Ectodermal cell (in vitro differentiated cells): Measurements from ENCODE around the gene MTF2.
"Not testable (repeated sequence)": the region's sequence is repeated elsewhere in the genome, so short reads cannot be mapped to it uniquely, and the experiment has no call there.

Experiments used
- H3K27ac ChIP-seq: 2 replicates; pipeline ENCODE4 v1.7.0; 2013; ENCODE audit warnings: mild to moderate bottlenecking, low read depth, low read length; ENCODE audit not compliant: insufficient read depth, poor library complexity, severe bottlenecking
- H3K27me3 ChIP-seq: 2 replicates; pipeline ENCODE4 v1.7.0; 2013; ENCODE audit warnings: mild to moderate bottlenecking, low read length; ENCODE audit not compliant: insufficient read depth, control insufficient read depth, poor library complexity, severe bottlenecking
- H3K36me3 ChIP-seq: one replicate; pipeline ENCODE4 v1.7.0; 2013; ENCODE audit warnings: low read length; ENCODE audit not compliant: control insufficient read depth, insufficient read depth
- H3K4me1 ChIP-seq: one replicate; pipeline ENCODE4 v1.7.0; 2013; ENCODE audit warnings: low read length; ENCODE audit not compliant: control insufficient read depth, insufficient read depth
- H3K4me3 ChIP-seq: 2 replicates; pipeline ENCODE4 v1.7.0; 2013; ENCODE audit warnings: low read depth, low read length, control low read depth; ENCODE audit not compliant: insufficient read depth
- H3K9me3 ChIP-seq: 2 replicates; pipeline ENCODE4 v1.7.0; 2013; ENCODE audit warnings: mild to moderate bottlenecking, low read length, moderate library complexity; ENCODE audit not compliant: control insufficient read depth
- WGBS, 2 experiments: methylation state at CpG; one replicate each; pipeline ENCODE4 v1.1.7; 2013; ENCODE audit warnings: missing lambda C conversion rate in 2 of 2; 5-methylcytosine and 5-hydroxymethylcytosine counted together

The MTF2 gene

GRCh38 chr1:93155335-93155734 lies 76.3 kb downstream of the MTF2 start:
- 64 to 92% methylated on average over 1 to 2 of the region's 3 CpGs for WGBS, 2 experiments
- Histone ChIP-seq H3K4me3 (no peak overlapping the region), H3K27ac (no peak overlapping the region), H3K9me3 (no peaks in the 10 kb centered on the region), H3K36me3 (peaks cover 10% of the 10 kb centered on the region), H3K27me3 (no peaks in the 10 kb centered on the region), H3K4me1 (no peaks in the 10 kb centered on the region)

- Histone ChIP-seq H3K27me3 (no peaks in the 10 kb centered on the region), H3K36me3 (peaks cover 10% of the 10 kb centered on the region)
- 100% methylated on average over 2 of the region's 2 CpGs; no CpG with 5 or more reads in 1 of the 2 experiments for WGBS, 2 experiments
These were observed 80.3 kb downstream of the MTF2 start for GRCh38 chr1:93159337-93159736.

GRCh38 chr1:93163314-93163713 lies 84.2 kb downstream of the MTF2 start:
- H3K36me3 ChIP-seq, H3K27me3 ChIP-seq, H3K27ac ChIP-seq, H3K4me3 ChIP-seq, H3K4me1 ChIP-seq, H3K9me3 ChIP-seq: not testable (repeated sequence)
- 94 to 96% methylated on average over 8 of the region's 8 CpGs for WGBS, 2 experiments

More at GRCh38 chr1:93159337-93159736, 80.3 kb downstream of the MTF2 start:
- Histone ChIP-seq H3K9me3 (no peaks in the 10 kb centered on the region), H3K27ac (no peak overlapping the region), H3K4me3 (no peak overlapping the region), H3K4me1 (no peaks in the 10 kb centered on the region)

GRCh38 chr1:93164816-93165215 lies 85.7 kb downstream of the MTF2 start:
- Histone ChIP-seq H3K27ac (no peak overlapping the region), H3K4me1 (no peaks in the 10 kb centered on the region), H3K36me3 (no peaks in the 10 kb centered on the region), H3K4me3 (no peak overlapping the region), H3K27me3 (no peaks in the 10 kb centered on the region), H3K9me3 (peaks cover 2% of the 10 kb centered on the region)
- 86 to 94% methylated on average over 2 of the region's 2 CpGs for WGBS, 2 experiments

- not testable (repeated sequence) for H3K27me3 ChIP-seq, H3K36me3 ChIP-seq, H3K27ac ChIP-seq, H3K4me1 ChIP-seq, H3K4me3 ChIP-seq, H3K9me3 ChIP-seq
- 85 to 98% methylated on average over 1 of the region's 1 CpG for WGBS, 2 experiments
These were observed 86.8 kb downstream of the MTF2 start for GRCh38 chr1:93165895-93166294.

- H3K4me1 ChIP-seq = no peaks in the 10 kb centered on the region
- H3K36me3 ChIP-seq = no peaks in the 10 kb centered on the region
- no peak overlapping the region for H3K27ac ChIP-seq
- H3K27me3 ChIP-seq = no peaks in the 10 kb centered on the region
- peaks cover 2% of the 10 kb centered on the region for H3K9me3 ChIP-seq
- H3K4me3 ChIP-seq = no peak overlapping the region
These were observed 87.9 kb downstream of the MTF2 start for GRCh38 chr1:93167006-93167405.

GRCh38 chr1:93170141-93170678 lies 91.1 kb downstream of the MTF2 start:
- H3K27ac ChIP-seq, H3K4me1 ChIP-seq, H3K27me3 ChIP-seq, H3K36me3 ChIP-seq, H3K9me3 ChIP-seq, H3K4me3 ChIP-seq: not testable (repeated sequence)
- WGBS, 2 experiments = 96 to 97% methylated on average over 36 of the region's 36 CpGs

- H3K36me3 ChIP-seq = no peaks in the 10 kb centered on the region
- H3K27ac ChIP-seq = no peak overlapping the region
- no peaks in the 10 kb centered on the region for H3K4me1 ChIP-seq
- peaks cover 2% of the 10 kb centered on the region for H3K9me3 ChIP-seq
- no peak overlapping the region for H3K4me3 ChIP-seq
- H3K27me3 ChIP-seq = no peaks in the 10 kb centered on the region
- WGBS, 2 experiments = 88 to 96% methylated on average over 1 of the region's 1 CpG
These were observed 92.5 kb downstream of the MTF2 start for GRCh38 chr1:93171549-93172034.

- WGBS, 2 experiments = 86 to 92% methylated on average over 1 of the region's 1 CpG
- H3K27me3 ChIP-seq = no peaks in the 10 kb centered on the region
- no peaks in the 10 kb centered on the region for H3K4me1 ChIP-seq
- H3K36me3 ChIP-seq = no peaks in the 10 kb centered on the region
- no peak overlapping the region for H3K4me3 ChIP-seq
- H3K27ac ChIP-seq = no peak overlapping the region
- H3K9me3 ChIP-seq = no peaks in the 10 kb centered on the region
These were observed 93.7 kb downstream of the MTF2 start for GRCh38 chr1:93172778-93173177.

GRCh38 chr1:93174638-93175037 lies 95.6 kb downstream of the MTF2 start:
- H3K9me3 ChIP-seq, H3K4me3 ChIP-seq, H3K27me3 ChIP-seq, H3K36me3 ChIP-seq, H3K4me1 ChIP-seq, H3K27ac ChIP-seq: not testable (repeated sequence)
- WGBS, 2 experiments = 96 to 97% methylated on average over 2 to 3 of the region's 3 CpGs

GRCh38 chr1:93177991-93178390 lies 98.9 kb downstream of the MTF2 start:
- H3K4me1 ChIP-seq = no peaks in the 10 kb centered on the region
- H3K9me3 ChIP-seq = no peaks in the 10 kb centered on the region
- no peaks in the 10 kb centered on the region for H3K27me3 ChIP-seq
- no peak overlapping the region for H3K27ac ChIP-seq
- WGBS, 2 experiments = 80 to 82% methylated on average over 4 of the region's 4 CpGs
- no peak overlapping the region for H3K4me3 ChIP-seq
- H3K36me3 ChIP-seq = no peaks in the 10 kb centered on the region
